NCI-H2196 (cell line): ENCODE measurements around the gene HAPLN1.
"Not testable (repeated sequence)": the region's sequence is repeated elsewhere in the genome, so short reads cannot be mapped to it uniquely, and the experiment has no call there.

Source experiments
- DNase-seq: peaks from one replicate; lab custom pipeline; 2025; ENCODE audit not compliant: unreplicated experiment; lab: John Stamatoyannopoulos, UW

The HAPLN1 gene

DNA sequence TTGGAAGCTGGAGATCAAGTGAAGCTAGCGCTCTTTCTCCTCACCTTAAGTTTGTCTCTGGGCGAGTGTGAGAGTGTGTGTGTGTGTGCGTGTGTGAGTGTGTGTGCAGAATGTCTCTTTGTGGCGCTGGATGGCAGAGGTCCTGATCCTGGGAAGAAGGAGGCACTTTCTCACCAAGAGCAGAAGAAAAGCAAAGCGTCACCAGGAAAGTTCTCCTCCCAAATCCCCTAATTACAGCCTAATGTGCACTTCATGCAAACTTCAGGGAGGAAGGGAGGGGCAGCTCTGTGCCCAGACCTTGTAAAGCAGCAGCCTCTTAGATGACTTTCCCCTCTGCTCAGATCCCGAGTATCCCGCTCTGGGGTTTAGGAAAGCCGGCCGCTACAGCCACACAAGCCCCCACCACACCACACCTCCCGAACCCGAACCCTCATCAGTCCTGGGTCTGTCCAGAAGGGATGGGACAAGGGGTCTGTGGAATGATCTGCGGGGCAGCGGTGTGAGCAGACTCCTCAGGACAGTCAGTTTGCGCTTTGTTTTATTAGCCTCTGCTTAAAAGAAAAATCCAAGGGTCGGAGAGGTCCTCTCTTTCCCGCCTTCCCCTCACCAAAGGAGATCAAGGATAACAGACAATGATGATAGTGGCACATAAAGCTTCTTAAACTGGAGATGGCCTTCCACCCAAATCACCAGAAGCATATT is at the start of gene HAPLN1:
Gene HAPLN1 (minus strand): TSS at position 20 of the 702 bp plus-strand sequence. CDS start 47,332 bp downstream, outside the sequence.
- DNase-seq, result no peak

DNA sequence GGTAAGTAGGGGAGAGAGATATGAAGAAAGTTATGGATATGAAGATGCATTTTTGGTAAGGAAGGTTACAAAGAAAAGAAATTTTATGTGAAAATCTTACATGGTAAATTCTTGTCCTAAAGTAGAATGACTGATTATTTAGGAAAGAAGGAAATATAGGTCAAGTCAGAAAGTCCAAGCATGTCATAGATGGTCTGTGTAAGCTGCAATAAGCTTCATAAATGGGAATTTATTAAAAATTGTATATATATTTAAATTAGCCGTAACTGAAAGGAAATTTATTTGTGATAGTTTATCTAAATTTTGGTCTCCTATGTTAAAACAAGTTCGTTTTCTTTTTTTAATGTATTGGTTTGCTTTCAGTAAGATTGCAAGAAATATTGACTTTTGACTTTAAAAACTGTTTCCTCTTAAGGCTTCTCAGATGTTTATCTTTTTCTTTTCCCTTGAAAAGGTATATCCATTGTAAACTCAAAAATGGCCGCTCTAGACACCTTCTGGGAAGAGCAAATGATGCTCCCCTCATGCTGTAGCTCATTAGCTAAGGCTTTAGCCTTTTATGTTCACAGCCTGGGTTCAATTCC is 46.8 kb upstream of the HAPLN1 start:
- DNase-seq, result no peak

DNA sequence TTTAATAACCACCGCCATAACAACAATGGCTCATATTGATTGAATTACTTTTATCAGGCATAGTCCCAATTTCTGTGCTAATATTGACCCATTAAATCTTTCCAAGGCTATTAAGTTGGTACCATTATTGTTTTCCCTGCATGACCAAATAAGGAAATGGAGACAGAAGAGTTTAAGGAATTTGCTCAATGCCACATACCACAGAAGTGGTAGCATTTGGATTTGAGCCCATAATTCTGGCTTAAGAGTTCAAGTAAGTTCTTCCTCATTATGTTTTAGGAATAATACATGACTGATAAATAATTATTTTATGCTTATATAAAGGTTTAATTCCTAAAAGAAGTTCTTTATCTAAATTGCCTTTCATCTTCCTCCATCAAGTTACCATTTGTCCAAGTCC is 43.4 kb upstream of the HAPLN1 start:
- no peak for DNase-seq

DNA sequence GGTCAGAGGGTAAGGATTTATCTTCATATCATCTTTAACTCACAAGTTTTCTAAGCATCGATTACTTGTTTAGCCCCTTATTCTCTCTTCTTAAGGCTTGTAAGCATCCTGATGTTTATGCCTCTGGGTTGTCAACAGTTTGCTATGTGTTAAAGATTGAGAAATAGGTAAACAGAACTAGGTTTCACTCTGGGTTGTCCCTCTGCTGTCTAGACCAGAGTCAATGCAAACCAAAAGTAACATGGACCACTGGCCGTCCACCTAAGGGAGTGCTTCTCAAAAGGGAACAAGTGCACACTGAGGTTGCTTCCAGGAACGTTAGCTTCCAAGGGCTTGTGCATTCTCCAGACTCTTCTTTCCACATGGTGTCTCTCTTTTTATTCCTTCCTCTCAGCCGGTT is 39.9 kb upstream of the HAPLN1 start:
- no peak for DNase-seq

DNA sequence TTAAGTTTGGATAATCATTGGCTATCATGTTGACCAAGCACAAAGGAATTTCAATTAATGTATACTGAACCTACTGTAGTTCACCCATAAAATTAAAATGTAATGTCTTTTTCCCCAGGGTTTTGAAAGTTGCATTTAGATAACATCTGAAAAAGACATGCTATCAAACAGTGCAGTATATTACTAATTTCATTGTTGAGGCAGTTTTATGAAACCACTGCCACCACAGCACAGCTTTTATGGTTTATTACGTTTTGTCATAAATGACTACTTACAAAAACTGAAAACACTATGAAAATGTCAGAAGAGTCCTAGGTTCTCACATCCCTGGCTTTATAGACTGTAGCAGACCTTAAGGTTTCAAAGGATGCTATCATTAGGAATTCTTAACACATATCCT is 32.0 kb upstream of the HAPLN1 start:
- no peak for DNase-seq

DNA sequence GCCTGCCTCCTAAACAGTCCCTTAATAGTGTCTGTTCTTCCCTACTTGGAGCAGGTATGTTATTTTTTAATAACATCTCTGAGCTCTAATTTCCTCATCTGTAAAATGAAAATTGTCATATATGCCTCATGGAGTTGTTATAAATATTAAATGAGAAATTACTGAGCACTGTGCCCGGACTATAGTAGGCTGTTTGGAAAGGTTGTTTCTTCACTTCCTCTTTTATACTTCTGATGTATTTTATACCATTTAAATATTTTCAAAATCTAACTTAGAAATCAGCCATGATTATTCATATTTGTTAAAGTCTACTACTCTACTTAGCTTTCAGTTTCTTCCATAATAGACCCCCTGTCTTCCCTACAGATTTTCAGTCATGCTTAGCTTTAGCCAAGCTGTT is 30.5 kb upstream of the HAPLN1 start:
- no peak for DNase-seq

DNA sequence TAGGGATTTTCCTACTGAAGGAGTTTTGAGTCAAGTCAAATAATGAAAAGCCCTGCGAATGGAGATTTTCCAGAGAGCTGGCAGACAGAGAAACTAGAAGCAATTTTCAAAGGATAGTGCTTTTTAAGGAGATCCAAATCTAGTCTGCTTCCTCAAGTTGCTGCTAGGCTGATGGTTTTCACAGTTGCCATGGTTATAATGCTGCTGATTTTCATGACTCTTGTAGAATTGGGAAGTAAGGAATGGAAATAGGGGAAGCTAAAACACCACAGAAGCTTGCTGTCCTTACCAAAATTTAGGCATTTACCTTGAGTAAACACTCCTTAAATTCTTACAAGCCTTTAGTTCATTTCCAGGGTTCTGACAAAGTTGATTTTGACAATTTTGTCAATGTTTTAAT is 30.1 kb upstream of the HAPLN1 start:
- DNase-seq, result no peak

DNA sequence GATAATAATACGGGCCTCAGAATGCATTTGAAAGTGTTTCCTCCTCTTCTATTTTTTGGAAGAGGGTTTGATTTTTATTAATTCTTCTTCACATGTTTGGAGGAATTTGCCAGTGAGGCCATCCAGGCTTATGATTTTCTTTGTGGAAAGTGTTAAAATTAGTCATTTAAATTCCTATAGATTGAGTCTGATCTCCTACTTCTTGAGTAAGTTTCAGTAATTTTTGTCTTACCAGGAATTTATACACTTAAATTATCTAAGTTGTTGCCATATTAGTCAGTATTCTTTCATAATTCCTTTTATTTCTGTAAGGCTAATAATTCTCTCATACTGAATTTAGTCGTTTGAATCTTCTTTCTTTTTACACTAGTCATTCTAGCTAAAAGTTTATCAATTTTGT is 25.2 kb upstream of the HAPLN1 start:
- DNase-seq, result no peak

DNA sequence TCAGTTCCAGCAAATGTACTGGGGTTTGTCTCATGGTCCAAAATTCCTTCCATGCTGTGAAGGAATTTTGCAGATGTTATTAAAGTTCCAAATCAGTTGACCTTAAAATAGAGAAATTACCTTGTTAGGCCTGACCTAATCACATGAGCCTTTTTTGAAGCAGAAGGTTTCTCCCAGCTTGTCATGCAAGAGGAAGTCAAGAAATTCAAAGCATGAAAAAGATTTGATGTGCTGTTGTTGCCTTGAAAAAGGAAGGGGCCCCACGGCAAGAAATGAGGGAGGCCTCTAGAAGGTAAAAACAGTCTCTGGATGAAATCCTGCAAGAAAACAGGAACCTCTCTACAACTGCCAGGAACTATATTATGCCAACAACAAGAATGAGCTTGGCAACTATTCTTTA is 24.2 kb upstream of the HAPLN1 start:
- DNase-seq, result no peak

DNA sequence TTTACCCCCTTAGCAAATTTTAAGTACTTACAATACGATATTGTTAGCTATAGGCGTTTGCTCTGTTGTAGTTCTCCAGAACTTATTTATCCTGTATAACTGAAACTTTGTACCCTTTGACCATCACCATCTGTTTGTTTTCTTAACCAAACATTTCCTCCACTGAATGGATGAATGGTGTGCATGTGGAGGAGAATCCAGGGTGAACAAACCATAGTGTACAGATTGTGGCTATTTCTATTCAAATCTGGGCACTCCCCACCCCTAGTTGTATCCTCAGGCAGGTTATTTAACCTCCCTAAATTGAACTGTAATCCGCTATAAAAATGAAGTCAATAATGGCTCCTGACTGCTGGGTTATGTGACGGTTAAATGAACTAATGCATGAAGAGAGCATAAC is 21.4 kb upstream of the HAPLN1 start:
- no peak for DNase-seq

DNA sequence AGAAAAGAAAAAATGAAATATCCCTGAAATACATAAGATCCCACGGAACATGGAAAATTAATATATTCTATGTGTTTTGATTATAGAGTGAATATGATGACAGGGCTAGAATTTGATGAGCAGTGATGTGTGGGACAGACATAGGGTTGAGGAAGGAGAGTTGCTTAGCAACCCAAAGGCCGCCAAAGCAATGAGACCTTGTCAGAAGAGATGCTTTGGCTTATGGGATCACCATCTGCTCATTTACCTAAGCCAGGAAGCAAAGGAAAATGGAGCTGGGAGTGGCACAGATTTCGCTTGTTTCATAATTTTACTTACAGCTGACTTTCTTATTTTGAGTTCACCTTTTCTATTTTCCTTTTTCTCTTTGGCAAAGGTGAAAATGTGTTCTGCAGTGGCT is 20.9 kb upstream of the HAPLN1 start:
- no peak for DNase-seq

DNA sequence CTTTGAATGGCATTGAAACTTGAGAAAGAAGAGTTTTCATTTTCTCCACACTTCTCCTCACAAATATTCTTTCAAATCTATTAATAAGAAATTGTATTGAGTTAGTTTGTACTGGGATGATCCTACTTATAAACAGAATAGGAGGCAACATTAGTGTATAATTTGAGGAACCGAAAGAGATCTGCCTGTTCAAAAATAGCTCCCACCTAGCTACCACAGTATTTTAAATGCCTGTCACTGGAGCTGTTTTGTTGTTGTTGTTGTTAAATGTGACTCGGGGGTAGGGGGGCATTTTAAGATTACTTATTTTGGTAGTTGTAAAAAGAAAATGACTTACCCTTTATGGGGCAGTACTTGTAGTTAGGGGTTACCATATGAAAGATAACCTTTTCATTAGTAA is 20.1 kb upstream of the HAPLN1 start:
- DNase-seq, result no peak

DNA sequence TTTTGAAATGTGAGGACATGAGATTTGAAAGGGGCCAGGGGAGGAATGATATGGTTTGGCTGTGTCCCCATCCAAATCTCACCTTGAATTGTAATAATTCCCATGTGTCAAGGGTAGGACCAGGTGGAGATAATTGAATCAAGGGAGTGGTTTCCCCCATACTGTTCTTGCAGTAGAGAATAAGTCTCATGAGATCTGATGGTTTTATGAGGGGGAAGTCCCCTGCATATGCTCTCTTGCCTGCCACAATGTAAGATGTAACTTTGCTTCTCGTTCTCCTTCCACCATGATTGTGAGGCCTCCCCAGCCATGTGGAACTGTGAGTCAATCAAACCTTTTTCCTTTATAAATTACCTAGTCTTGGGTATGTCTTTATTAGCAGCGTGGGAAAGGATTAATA is 15.5 kb upstream of the HAPLN1 start:
- DNase-seq, result not testable (repeated sequence)

DNA sequence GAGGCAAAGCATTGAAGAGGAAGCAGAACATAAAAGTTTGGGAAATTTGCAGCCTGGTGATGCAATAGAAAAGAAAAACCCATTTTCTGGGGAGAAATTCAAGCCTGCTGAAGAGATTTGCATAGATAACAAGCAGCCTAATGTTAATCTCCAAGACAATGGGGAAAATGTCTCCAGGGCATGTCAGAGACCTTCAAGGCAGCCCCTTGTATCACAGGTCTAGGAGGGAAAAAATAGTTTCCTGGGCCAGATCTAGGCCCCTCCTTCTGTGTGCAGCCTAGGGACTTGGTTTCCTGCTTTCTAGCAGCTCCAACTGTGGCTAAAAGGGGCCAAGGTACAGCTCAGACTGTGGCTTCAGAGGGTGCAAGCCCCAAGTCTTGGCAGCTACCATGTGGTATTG is 14.4 kb upstream of the HAPLN1 start:
- DNase-seq, result not testable (repeated sequence)

DNA sequence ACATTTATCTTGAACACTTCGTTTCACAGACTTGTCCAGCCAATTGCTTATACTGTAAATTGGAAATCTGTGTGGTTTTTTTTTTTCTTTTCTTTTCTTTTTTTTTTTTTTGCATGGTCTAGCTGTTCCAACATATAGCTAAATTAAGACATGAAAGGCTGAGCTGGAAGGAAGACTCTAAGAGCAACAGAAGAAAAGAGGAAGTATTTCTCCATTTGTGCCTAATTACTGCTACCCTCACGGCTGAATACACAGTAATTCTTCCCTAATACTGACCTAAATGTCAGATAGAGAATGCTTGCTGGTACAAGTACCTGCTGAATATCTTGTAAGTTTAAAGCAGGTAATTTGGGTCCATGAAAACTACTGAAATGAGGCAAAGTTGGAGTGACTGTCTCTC is 11.0 kb upstream of the HAPLN1 start:
- no peak for DNase-seq

DNA sequence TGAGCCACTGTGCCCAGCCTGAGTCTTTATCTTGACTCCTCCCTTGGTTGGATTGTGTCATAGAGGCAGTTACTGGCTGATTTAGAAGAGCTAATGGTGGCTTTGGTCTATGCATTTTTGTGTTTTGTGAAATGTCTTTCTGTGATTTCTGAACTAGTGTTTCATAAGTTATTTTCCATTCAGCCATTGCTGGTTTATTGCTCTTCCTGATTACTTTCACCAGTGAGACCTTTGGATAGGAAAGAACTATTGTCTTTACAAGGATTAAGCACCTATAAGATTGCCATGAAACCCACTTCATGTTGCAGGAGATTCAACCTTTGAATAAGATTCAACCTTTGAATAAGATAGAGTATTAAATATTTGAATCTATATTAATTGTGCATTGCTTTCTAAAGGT is 8.7 kb upstream of the HAPLN1 start:
- DNase-seq, result no peak

DNA sequence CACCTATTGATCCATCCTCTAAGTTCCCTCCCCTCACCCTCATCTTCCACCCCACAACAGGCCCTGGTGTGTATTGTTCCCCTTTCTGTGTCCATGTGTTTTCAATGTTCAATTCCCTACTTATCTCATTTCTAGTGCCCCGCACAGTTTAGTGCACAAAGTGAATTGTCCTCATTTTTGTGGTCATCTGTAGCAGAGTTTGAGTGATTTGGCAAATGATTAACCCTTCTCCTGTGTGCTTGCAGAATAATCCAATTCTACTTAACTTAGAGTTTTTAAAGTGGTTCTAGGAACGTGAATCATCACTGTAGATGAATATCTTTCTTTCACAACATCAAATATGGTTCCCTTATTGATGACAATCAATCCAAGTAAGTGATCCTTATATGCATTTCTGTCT is 6.3 kb upstream of the HAPLN1 start:
- DNase-seq, result no peak

DNA sequence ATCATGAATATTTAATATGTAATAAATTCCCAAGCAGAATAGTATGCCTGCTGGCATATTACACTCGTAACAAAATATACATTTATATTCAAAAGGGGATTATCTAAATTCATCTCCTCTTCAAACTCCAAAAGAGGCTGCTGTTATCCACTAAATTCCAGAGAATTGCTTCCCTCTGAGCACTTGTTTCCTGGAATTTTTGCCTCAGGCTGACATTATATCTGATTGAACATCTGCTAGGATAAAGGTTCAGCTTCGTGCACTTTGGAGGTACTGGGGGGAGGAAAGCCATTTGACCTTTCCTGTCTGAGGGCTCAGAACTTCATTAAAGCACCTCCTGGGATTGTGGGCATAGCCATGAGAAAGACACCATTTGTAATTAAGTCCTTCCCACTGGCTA is 4.3 kb upstream of the HAPLN1 start:
- no peak for DNase-seq

DNA sequence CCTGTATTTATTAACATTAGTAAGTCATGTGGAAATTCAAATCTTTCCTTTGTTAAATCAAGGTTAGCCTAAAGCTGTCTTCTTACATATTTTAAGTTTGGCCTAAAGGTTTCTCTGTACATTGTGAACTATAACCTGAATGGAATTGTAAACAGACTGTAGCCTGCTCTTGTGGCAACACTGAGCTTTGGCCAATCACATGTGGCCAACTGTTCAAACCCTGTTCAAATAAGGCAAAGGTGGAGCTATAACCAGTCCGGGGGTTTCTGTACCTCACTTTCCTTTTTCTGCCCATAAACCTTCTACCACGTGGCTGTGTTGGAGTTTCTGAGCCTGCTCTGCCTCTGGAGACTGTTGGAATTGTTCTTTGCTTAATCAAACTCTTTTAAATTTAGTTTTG is 3.3 kb upstream of the HAPLN1 start:
- DNase-seq, result no peak

DNA sequence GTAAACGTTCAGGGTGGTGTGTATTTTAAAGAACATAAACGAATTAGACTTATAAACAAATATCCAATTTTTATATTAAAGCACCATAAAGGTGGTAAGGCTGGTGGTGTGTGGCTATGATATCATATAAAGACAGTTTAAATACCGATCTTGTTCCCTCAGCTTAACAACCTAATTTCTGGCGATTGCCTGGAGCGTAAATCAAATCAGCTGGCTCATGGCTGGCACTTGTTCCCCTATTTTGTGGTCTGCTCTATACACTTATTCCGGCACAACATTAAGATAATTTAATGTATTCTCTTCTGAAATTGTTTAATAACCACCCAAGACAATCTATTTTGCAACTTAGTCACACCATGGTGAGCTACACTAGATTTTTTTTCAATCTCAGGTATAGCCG is 2.4 kb upstream of the HAPLN1 start:
- DNase-seq, result no peak

DNA sequence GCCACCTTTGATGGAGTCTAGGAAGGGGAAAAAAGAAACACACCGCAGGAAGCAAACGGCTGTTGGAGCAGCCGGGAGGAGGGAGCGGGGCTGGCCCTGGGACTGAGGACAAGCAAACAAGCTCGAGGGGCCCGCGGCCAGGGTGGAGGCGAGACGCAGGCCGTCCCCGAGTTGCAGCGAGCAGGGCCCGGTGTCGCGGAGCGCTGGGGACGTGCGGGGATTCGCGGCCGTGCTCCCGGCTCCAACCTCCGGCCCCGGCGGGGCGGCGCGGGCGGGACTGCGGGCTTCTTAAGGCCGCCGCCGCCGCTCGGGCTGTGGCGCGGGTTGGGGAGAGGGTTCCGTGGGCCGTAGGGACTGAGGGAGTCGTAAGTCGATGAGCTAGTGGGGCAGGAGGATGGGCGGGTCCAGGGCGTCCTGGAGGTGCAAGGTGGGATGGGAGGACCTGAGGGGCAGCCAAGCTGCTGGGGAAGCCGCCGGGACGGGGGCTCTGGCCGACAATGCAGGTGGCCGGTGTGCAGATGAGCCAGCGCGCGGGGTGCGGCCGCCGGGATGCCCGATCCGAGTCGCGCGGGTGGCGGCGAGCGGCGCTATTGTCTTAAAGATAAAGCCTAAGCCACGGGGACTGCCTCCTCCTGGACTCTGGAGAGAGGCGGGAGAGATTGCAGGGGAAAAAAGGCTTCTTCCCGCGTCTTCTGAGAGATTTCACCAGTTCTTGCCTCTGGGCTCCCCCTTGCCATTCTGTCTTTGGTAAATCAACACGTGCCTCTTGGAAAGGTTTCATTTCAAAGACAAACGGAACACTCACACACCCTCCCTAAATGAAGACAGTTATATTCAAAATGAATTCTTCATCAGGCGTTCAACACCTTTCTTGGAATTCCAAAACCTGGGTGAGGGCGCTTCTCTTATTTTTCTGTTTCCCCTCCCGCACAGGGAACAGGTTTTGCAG is 1.6 kb upstream of the HAPLN1 start:
- no peak for DNase-seq

DNA sequence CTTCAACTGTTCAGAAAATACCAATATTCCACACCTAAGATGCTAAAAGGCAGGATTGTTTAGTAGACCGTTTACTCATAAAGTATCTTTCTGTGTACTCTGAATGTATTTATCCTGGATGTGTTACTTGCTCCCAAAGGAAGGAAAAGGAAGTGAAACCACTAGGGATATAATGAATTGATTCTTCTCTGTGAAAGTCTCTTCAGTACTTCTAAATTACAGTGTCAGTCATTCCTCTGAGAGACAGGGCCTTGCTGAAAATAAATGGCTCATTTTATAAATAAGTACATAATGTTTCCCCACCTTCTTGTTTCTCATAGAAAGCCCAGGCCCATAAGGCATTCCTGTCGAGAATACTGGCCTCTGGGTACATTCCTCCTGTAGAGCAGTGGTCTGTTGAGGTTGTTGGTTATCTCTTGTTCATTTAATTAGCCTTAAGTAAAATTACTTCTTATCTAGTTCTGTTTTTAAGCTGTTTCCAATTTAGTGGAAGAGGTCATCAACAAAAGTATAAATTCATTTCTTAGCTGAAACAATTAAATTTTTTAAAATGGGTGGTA is 1.6 kb downstream of the HAPLN1 start:
- no peak for DNase-seq
